ENCODE results near the gene FRRS1L.

- TF ChIP-seq, protein P1, sequence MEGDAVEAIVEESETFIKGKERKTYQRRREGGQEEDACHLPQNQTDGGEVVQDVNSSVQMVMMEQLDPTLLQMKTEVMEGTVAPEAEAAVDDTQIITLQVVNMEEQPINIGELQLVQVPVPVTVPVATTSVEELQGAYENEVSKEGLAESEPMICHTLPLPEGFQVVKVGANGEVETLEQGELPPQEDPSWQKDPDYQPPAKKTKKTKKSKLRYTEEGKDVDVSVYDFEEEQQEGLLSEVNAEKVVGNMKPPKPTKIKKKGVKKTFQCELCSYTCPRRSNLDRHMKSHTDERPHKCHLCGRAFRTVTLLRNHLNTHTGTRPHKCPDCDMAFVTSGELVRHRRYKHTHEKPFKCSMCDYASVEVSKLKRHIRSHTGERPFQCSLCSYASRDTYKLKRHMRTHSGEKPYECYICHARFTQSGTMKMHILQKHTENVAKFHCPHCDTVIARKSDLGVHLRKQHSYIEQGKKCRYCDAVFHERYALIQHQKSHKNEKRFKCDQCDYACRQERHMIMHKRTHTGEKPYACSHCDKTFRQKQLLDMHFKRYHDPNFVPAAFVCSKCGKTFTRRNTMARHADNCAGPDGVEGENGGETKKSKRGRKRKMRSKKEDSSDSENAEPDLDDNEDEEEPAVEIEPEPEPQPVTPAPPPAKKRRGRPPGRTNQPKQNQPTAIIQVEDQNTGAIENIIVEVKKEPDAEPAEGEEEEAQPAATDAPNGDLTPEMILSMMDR (IDR thresholded peaks at IDR 0.05): no peak
- no peak for TF ChIP-seq POLR2A (IDR thresholded peaks at IDR 0.05)
Measured at GRCh38 chr9:109166171-109166770, 778 bp downstream of the FRRS1L start.

Data from lower leg skin (tissue), 3 donors.